ENCODE results near the gene TSHZ2.

Gene TSHZ2

GRCh38 chr20:53002786-53003185, 30.6 kb downstream of the TSHZ2 start:
- no peaks in the 10 kb centered on the region for H3K9me3 Mint-ChIP-seq
- H3K4me1 Mint-ChIP-seq, result peaks cover 51% of the 10 kb centered on the region
- H3K27ac Mint-ChIP-seq, result peak overlapping the region; percentile 70 to 90 (median 79)
- peaks cover 3% of the 10 kb centered on the region for H3K36me3 Mint-ChIP-seq (ENCODE audit: low read depth)
- H3K4me3 Mint-ChIP-seq, result no peak overlapping the region
- H3K27me3 Mint-ChIP-seq (ENCODE audit: low read depth), result peaks cover 3% of the 10 kb centered on the region
- TF ChIP-seq, protein P1, sequence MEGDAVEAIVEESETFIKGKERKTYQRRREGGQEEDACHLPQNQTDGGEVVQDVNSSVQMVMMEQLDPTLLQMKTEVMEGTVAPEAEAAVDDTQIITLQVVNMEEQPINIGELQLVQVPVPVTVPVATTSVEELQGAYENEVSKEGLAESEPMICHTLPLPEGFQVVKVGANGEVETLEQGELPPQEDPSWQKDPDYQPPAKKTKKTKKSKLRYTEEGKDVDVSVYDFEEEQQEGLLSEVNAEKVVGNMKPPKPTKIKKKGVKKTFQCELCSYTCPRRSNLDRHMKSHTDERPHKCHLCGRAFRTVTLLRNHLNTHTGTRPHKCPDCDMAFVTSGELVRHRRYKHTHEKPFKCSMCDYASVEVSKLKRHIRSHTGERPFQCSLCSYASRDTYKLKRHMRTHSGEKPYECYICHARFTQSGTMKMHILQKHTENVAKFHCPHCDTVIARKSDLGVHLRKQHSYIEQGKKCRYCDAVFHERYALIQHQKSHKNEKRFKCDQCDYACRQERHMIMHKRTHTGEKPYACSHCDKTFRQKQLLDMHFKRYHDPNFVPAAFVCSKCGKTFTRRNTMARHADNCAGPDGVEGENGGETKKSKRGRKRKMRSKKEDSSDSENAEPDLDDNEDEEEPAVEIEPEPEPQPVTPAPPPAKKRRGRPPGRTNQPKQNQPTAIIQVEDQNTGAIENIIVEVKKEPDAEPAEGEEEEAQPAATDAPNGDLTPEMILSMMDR (IDR thresholded peaks at IDR 0.05; ENCODE audit: unreplicated experiment in 3 of 3), result no peak

DNA sequence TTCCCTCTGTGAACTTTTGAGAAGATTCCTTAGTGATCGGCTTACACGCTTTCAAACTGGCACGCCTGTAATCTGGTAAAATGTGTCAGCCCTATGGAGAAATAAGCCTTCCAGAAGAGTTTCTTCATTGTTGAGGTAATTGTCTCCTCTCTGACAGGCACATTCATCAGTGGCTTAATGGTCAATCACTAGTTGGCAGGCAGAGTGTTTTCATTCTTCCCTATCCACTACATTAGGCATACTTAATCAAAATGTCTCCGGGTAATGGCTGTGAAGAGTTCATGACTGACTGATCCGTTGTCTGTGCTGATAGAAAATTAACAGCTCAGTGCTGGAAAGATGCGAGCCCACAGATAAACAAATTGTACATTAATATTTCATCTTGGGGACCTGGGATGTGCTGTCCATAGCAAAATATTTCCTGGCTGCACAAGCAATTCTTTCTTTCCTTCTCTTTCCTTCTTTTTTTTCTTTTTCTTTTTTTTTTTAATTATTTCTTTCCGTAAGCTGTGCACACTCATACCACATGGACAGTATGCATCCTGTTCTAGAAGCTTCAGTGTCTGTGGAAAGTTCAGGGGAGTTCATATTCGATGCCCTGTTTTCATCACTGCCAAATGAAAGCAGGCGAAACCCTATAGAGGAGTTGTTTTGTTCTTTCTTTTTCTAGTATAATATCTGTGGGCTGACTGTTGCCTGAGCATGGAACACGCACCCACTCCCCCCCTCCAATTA, 31.4 kb downstream of the TSHZ2 start:
- H3K4me3 Mint-ChIP-seq, result no peak overlapping the region
- peak overlapping the region; percentile 70 to 90 (median 79) for H3K27ac Mint-ChIP-seq
- H3K27me3 Mint-ChIP-seq (ENCODE audit: low read depth), result no peaks in the 10 kb centered on the region
- no peaks in the 10 kb centered on the region for H3K9me3 Mint-ChIP-seq
- TF ChIP-seq, protein P1 (IDR thresholded peaks at IDR 0.05; ENCODE audit: unreplicated experiment in 3 of 3), result no peak
- peaks cover 48% of the 10 kb centered on the region for H3K4me1 Mint-ChIP-seq
- peaks cover 3% of the 10 kb centered on the region for H3K36me3 Mint-ChIP-seq (ENCODE audit: low read depth)

- Mint-ChIP-seq H3K36me3 (ENCODE audit: low read depth) (peaks cover 3% of the 10 kb centered on the region), H3K4me1 (peaks cover 46% of the 10 kb centered on the region), H3K9me3 (no peaks in the 10 kb centered on the region), H3K4me3 (no peak overlapping the region), H3K27me3 (ENCODE audit: low read depth) (no peaks in the 10 kb centered on the region), H3K27ac (peak overlapping the region; percentile 70 to 90 (median 79))
- TF ChIP-seq, protein P1 (IDR thresholded peaks at IDR 0.05; ENCODE audit: unreplicated experiment in 3 of 3), result no peak
These were observed 32.2 kb downstream of the TSHZ2 start for GRCh38 chr20:53004267-53004813.

- H3K27me3 Mint-ChIP-seq (ENCODE audit: low read depth), result peaks cover 4% of the 10 kb centered on the region
- H3K4me1 Mint-ChIP-seq, result peaks cover 5% of the 10 kb centered on the region
- H3K36me3 Mint-ChIP-seq (ENCODE audit: low read depth), result peaks cover 42% of the 10 kb centered on the region
- H3K4me3 Mint-ChIP-seq, result no peak overlapping the region
- no peak overlapping the region for H3K27ac Mint-ChIP-seq
- TF ChIP-seq, protein P1 (IDR thresholded peaks at IDR 0.05; ENCODE audit: unreplicated experiment in 3 of 3), result no peak
- peaks cover 8% of the 10 kb centered on the region for H3K9me3 Mint-ChIP-seq
These were observed 38.0 kb downstream of the TSHZ2 start for GRCh38 chr20:53009979-53010735.

DNA sequence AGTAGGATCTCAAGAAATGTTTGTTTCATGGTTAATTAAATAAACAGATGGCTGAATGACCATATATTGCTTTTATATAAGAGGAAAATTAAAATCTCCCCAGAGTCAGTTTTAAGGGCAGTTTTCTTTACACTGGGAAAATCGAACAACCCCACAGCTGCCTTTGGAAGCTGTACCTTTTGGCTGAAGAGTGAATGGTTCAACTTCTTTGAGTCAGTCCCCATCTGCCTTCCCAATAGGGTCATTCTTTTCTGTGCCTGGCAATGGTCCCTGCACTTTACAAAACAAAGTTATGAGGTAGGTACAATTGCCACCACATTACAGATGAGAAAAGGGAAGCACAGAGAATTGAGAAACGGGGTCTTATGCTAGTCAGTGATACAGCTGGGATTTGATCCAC, 39.5 kb downstream of the TSHZ2 start:
- no peaks in the 10 kb centered on the region for H3K4me1 Mint-ChIP-seq

More for the DNA sequence above, 39.5 kb downstream of the TSHZ2 start:
- Mint-ChIP-seq H3K4me3 (no peak overlapping the region), H3K27ac (no peak overlapping the region), H3K9me3 (peaks cover 8% of the 10 kb centered on the region), H3K27me3 (ENCODE audit: low read depth) (peaks cover 4% of the 10 kb centered on the region), H3K36me3 (ENCODE audit: low read depth) (peaks cover 53% of the 10 kb centered on the region)
- TF ChIP-seq, protein P1 (IDR thresholded peaks at IDR 0.05; ENCODE audit: unreplicated experiment in 3 of 3), result no peak
